K562 (cell line): ENCODE measurements around the gene TIMM22. TPM values are rescaled to one million over a fixed set of nuclear protein-coding genes. Genes with fewer than 3 reads are reported as not detected.

Experiments
- ATAC-seq: fragments of 200-7000 bp; cut with Tn5 transposase; 3 replicates; pipeline ENCODE4 v1.9.1; 2020; ENCODE audit warnings: moderate library complexity
- Bru-seq: library from RNA; stranded (reverse); fragments of 400-500 nt; gene quantifications from one replicate; lab custom pipeline; 2021; lab: Mats Ljungman, UMichigan
- BruChase-seq, 2 experiments: library from RNA; stranded (reverse); fragments of 400-500 nt; gene quantifications; one replicate each; lab custom pipeline; 2021; lab: Mats Ljungman, UMichigan
- BruUV-seq: library from RNA; stranded (reverse); fragments of 400-500 nt; replicated peaks from 2 replicates; lab custom pipeline; 2021; lab: Mats Ljungman, UMichigan
- CTCF ChIA-PET: fragments of 300-600 bp; formaldehyde crosslinking; extraction: SDS; loops from one replicate; lab custom pipeline; 2021; ENCODE audit warnings: low intra/inter-chr PET ratio; lab: Yijun Ruan, JAX
- POLR2A ChIA-PET: fragments of 300-600, 350-650 bp; sonication (Branson Sonifier 250); formaldehyde crosslinking; extraction: SDS; loops from one replicate; lab custom pipeline; 2021; ENCODE audit warnings: antibody characterized with exemption, inconsistent platforms; lab: Yijun Ruan, JAX
- DNase-seq, 4 experiments: peaks; one replicate each; pipeline versions ENCODE4 v3.0.0 to v3.0.0-alpha.2; 2011 to 2018; ENCODE audit warnings: low spot score in 3 of 4, mixed read lengths in 3 of 4; ENCODE audit errors: extremely low read depth in 1 of 4
- FAIRE-seq: peaks from 2 replicates; lab custom pipeline; 2011; peaks lifted over from hg19 to GRCh38; lab: Jason Lieb, UNC
- H2AFZ ChIP-seq: 2 replicates; pipeline ENCODE4 v1.6.0; 2011; ENCODE audit warnings: low read depth, low read length, control low read depth, inconsistent platforms
- H3K27ac ChIP-seq: fragments of 200-600 bp; 3 replicates; pipeline ENCODE4 v1.8.0; 2011; ENCODE audit warnings: low read depth, mild to moderate bottlenecking, control low read depth, inconsistent platforms, low read length, moderate library complexity, mixed read lengths; ENCODE audit errors: extremely low read depth
- H3K27me3 ChIP-seq, 2 experiments: fragments of 300-600 bp in 1 of 2; 2 replicates in 1 of 2; 3 replicates in 1 of 2; pipeline versions ENCODE4 v1.6.0 to v1.8.0; 2011; ENCODE audit warnings: inconsistent platforms in 2 of 2, low read length in 2 of 2, mild to moderate bottlenecking in 1 of 2, mixed read lengths in 1 of 2, moderate library complexity in 1 of 2; ENCODE audit not compliant: control insufficient read depth in 2 of 2, insufficient read depth in 2 of 2
- H3K36me3 ChIP-seq: fragments of 300-600 bp; 3 replicates; pipeline ENCODE4 v1.8.0; 2011; ENCODE audit warnings: mild to moderate bottlenecking, low read length, inconsistent platforms; ENCODE audit not compliant: control insufficient read depth, insufficient read depth
- H3K4me1 ChIP-seq, 2 experiments: fragments of 200-600 bp in 1 of 2; replicated peaks in 1 of 2; 2 replicates in 1 of 2; 3 replicates in 1 of 2; pipeline versions ENCODE4 v1.5.1 to v1.8.0; 2011; ENCODE audit warnings: inconsistent platforms in 2 of 2, low read length in 2 of 2, mild to moderate bottlenecking in 1 of 2, mixed read lengths in 1 of 2, moderate library complexity in 1 of 2; ENCODE audit not compliant: control insufficient read depth in 2 of 2, insufficient read depth in 2 of 2
- H3K4me2 ChIP-seq: 2 replicates; pipeline ENCODE4 v1.6.1; 2011; ENCODE audit warnings: low read length, control low read depth, inconsistent platforms, mixed read lengths; ENCODE audit not compliant: insufficient read depth
- H3K4me3 ChIP-seq: fragments of 200-600 bp; sonication (generic), shearing (Covaris generic); 2 replicates; pipeline ENCODE4 v1.5.1; 2016; ENCODE audit warnings: control low read depth, inconsistent platforms
- H3K79me2 ChIP-seq: fragments of 200-600 bp; 3 replicates; pipeline ENCODE4 v1.8.0; 2011; ENCODE audit warnings: low read length, inconsistent platforms; ENCODE audit not compliant: control insufficient read depth, insufficient read depth
- H3K9ac ChIP-seq, 2 experiments: 2 replicates each; pipeline versions ENCODE4 v1.6.0 to v1.6.1; 2011; ENCODE audit warnings: low read depth in 2 of 2, low read length in 2 of 2, control low read depth in 1 of 2, inconsistent platforms in 1 of 2, mild to moderate bottlenecking in 1 of 2, mixed read lengths in 1 of 2; ENCODE audit not compliant: insufficient read depth in 1 of 2
- H3K9me1 ChIP-seq: one replicate; pipeline ENCODE4 v1.6.0; 2011; ENCODE audit warnings: inconsistent platforms, mild to moderate bottlenecking, low read length, moderate library complexity; ENCODE audit not compliant: control insufficient read depth, insufficient read depth
- H3K9me3 ChIP-seq: replicated peaks from 2 replicates; pipeline ENCODE4 v1.5.1; 2011; ENCODE audit warnings: low read depth, low read length, inconsistent platforms; ENCODE audit not compliant: control insufficient read depth, insufficient read depth
- H4K20me1 ChIP-seq: replicated peaks from 2 replicates; pipeline ENCODE4 v1.6.1; 2011; ENCODE audit warnings: low read length, inconsistent platforms, mixed read lengths; ENCODE audit not compliant: control insufficient read depth, insufficient read depth
- C11orf30 ChIP-seq: fragments of 450-650 bp; IDR thresholded peaks from 2 replicates; pipeline ENCODE4 v1.6.1; 2016; ENCODE audit warnings: low read depth, mild to moderate bottlenecking
- CC2D1A ChIP-seq: fragments of 450-650 bp; IDR thresholded peaks from 2 replicates; pipeline ENCODE4 v1.6.1; 2017; ENCODE audit warnings: mild to moderate bottlenecking
- ELF1 ChIP-seq: fragments of 200-800 bp; sonication (Bioruptor generic); IDR thresholded peaks from 2 replicates; pipeline ENCODE4 v1.6.1; 2016; ENCODE audit warnings: missing genetic modification characterization, missing compliant biosample characterization
- MAZ ChIP-seq, 2 experiments: fragments of 450-650 bp in 1 of 2; sonication (generic) in 1 of 2; formaldehyde crosslinking; IDR thresholded peaks in 1 of 2; conservative IDR thresholded peaks in 1 of 2; 2 replicates each; pipeline versions ENCODE4 v1.4.0 to v1.5.0; 2020; ENCODE audit warnings: mild to moderate bottlenecking in 1 of 2, missing genetic modification reagents in 1 of 2
- MTA1 ChIP-seq: fragments of 450-650 bp; IDR thresholded peaks from 2 replicates; pipeline ENCODE4 v1.6.1; 2017; ENCODE audit warnings: borderline replicate concordance
- RB1 ChIP-seq: fragments of 450-650 bp; IDR thresholded peaks from 2 replicates; pipeline ENCODE4 v1.6.1; 2017; ENCODE audit warnings: low read depth, mild to moderate bottlenecking
- RBM15 ChIP-seq: fragments of 200-400 bp; formaldehyde crosslinking; IDR thresholded peaks from 2 replicates; pipeline ENCODE4 v1.6.1; 2018; ENCODE audit warnings: mild to moderate bottlenecking, low read length, moderate library complexity; ENCODE audit not compliant: insufficient read depth
- SAFB ChIP-seq: fragments of 200-400 bp; formaldehyde crosslinking; IDR thresholded peaks from 2 replicates; pipeline ENCODE4 v1.6.1; 2017; ENCODE audit warnings: low read depth, low read length, borderline replicate concordance
- TRIM24 ChIP-seq, 2 experiments: fragments of 450-650 bp; IDR thresholded peaks; 2 replicates each; pipeline ENCODE4 v1.6.1; 2016
- ZEB2 ChIP-seq: fragments of 450-650 bp; IDR thresholded peaks from 2 replicates; pipeline ENCODE4 v1.6.1; 2016
- ZNF224 ChIP-seq: sonication (generic); formaldehyde crosslinking; IDR thresholded peaks from 2 replicates; pipeline ENCODE4 v1.8.0; 2022; ENCODE audit warnings: mild to moderate bottlenecking, missing genetic modification reagents
- ZNF263 ChIP-seq: sonication (generic); formaldehyde crosslinking; IDR thresholded peaks from 2 replicates; pipeline ENCODE4 v1.8.0; 2022; ENCODE audit warnings: mild to moderate bottlenecking, missing genetic modification reagents, borderline replicate concordance
- ZNF75A ChIP-seq: fragments of 450-650 bp; formaldehyde crosslinking; IDR thresholded peaks from 2 replicates; pipeline ENCODE4 v1.4.0; 2020; ENCODE audit warnings: mild to moderate bottlenecking
- WGBS: fragments of 100-300 bp; shearing (Covaris generic); methylation state at CpG from one replicate; pipeline ENCODE4 v1.1.6; 2016; ENCODE audit warnings: low coverage, mixed read lengths; ENCODE audit not compliant: insufficient coverage; ENCODE audit errors: missing lambda C conversion rate; 5-methylcytosine and 5-hydroxymethylcytosine counted together
- in situ Hi-C: fragments of 300-500 bp; cut with MboI; formaldehyde crosslinking; loops from 4 replicates; pipeline ENCODE4 v1.15.0; 2018; ENCODE audit warnings: inconsistent platforms, mixed read lengths
- intact Hi-C: fragments of 100-400 bp; cut with micrococcal nuclease; formaldehyde crosslinking; loops from 2 replicates; pipeline ENCODE4 v1.14.2; 2022
- long read RNA-seq, 3 experiments: library from polyadenylated mRNA in 2 of 3; library from RNA in 1 of 3; unstranded in 2 of 3; stranded (forward) in 1 of 3; transcript quantifications; one replicate each; pipeline ENCODE4 v2.0.0, GENCODE V29; 2019 to 2022
- polyA minus RNA-seq, 3 experiments: library from RNA; depleted of rRNA, polyadenylated mRNA; stranded (reverse); fragments of >200 nt; gene quantifications; 2 replicates each; pipeline ENCODE4 v1.2.3, GENCODE V29; 2011
- polyA plus RNA-seq, 8 experiments: library from polyadenylated mRNA; depleted of rRNA in 4 of 8; stranded (reverse) in 5 of 8; unstranded in 3 of 8; fragments of >200 nt; fragmentation: Nextera tagmentation in 2 of 8; fragmentation: Illumina TruSeq in 1 of 8; extraction: Ambion mirVana in 2 of 8; extraction: Trizol in 1 of 8; gene quantifications; 2 replicates each; pipeline versions ENCODE4 v1.2.1 to v1.2.3, GENCODE V29; 2011 to 2014; ENCODE audit warnings: inconsistent platforms in 1 of 8, missing spikeins in 1 of 8
- total RNA-seq, 7 experiments: library from RNA; depleted of rRNA in 6 of 7; stranded (reverse); fragments of >200 nt in 6 of 7; fragmentation: Illumina TruSeq in 2 of 7; extraction: Trizol in 2 of 7; gene quantifications; 2 replicates each; pipeline versions ENCODE4 v1.2.1 to v1.2.3, GENCODE V29; 2011 to 2021; ENCODE audit warnings: low replicate concordance in 1 of 7
- TF ChIP-seq, protein P1 (sequence below): sonication (generic); formaldehyde crosslinking; IDR thresholded peaks from 2 replicates; pipeline ENCODE4 v1.9.0; 2022; ENCODE audit warnings: mild to moderate bottlenecking, missing genetic modification reagents

TIMM22 gene
- total RNA-seq (2011; cell fraction: chromatin; rRNA removed; ENCODE audit: low replicate concordance): 12.8 and 27.3 TPM in 2 replicates
- total RNA-seq (2011; cell fraction: nucleolus; rRNA removed): 18.2 and 22.8 TPM in 2 replicates
- total RNA-seq (2011; cell fraction: nucleoplasm; rRNA removed): 14.2 and 16.1 TPM in 2 replicates
- total RNA-seq (2014; rRNA removed) (12.3 and 13.9 TPM in 2 replicates), total RNA-seq (2014; rRNA removed; fragmentation: Illumina TruSeq; extraction: Trizol) (9.2 and 10.3 TPM in 2 replicates), total RNA-seq (2015; rRNA removed; fragmentation: Illumina TruSeq; extraction: Trizol) (11.8 and 12.2 TPM in 2 replicates), total RNA-seq (2021) (12.8 and 14.1 TPM in 2 replicates), polyA plus RNA-seq (2011; rRNA removed) (6.2 and 7.2 TPM in 2 replicates), polyA plus RNA-seq (2014; fragmentation: Illumina TruSeq; extraction: Trizol) (13.1 and 13.4 TPM in 2 replicates), polyA plus RNA-seq (2014; fragmentation: Nextera tagmentation; extraction: Ambion mirVana) (1 to 10 TPM; 5.9 to 6.1 TPM), polyA plus RNA-seq (2014; rRNA removed) (10.1 and 12.5 TPM in 2 replicates), polyA minus RNA-seq (2011; rRNA and poly(A)+ RNA removed) (10.1 and 14.2 TPM in 2 replicates), Bru-seq, nascent RNA (percentile 82 among the genes with signal in this experiment), BruChase-seq, experiment 1, labeled RNA remaining after a 2-hour chase (percentile 68 among the genes with signal in this experiment), BruChase-seq, experiment 2, labeled RNA remaining after a 6-hour chase (percentile 68 among the genes with signal in this experiment)
- polyA plus RNA-seq (2011; cell fraction: cytosol; rRNA removed): 8.5 and 8.8 TPM in 2 replicates
- 5.2 and 5.3 TPM in 2 replicates for polyA plus RNA-seq (2011; cell fraction: nucleus; rRNA removed)
- polyA plus RNA-seq (2012): 6.9 and 11.7 TPM in 2 replicates
- 3.6 and 6.3 TPM in 2 replicates for polyA minus RNA-seq (2011; cell fraction: cytosol; rRNA and poly(A)+ RNA removed)
- 10.9 and 14.9 TPM in 2 replicates for polyA minus RNA-seq (2011; cell fraction: nucleus; rRNA and poly(A)+ RNA removed)
- long read RNA-seq, experiment 1, transcript TIMM22-201 (4 exons, 3,194 nt): major isoform, 201 of 241 reads
- long read RNA-seq, experiment 1, partial matches to known transcripts: 33 of 241 reads
- long read RNA-seq, experiment 1, other reads (novel, unspliced or antisense): 7 of 241 reads
- long read RNA-seq, experiment 2, transcript TIMM22-201 (4 exons, 3,194 nt): major isoform, 34 of 44 reads
- long read RNA-seq, experiment 2, partial matches to known transcripts: 6 of 44 reads
- long read RNA-seq, experiment 2, other reads (novel, unspliced or antisense): 4 of 44 reads
- long read RNA-seq, experiment 3, transcript TIMM22-201 (4 exons, 3,194 nt): major isoform, 72 of 76 reads
- long read RNA-seq, experiment 3, partial matches to known transcripts: 1 of 76 reads
- long read RNA-seq, experiment 3, other reads (novel, unspliced or antisense): 3 of 76 reads

DNA sequence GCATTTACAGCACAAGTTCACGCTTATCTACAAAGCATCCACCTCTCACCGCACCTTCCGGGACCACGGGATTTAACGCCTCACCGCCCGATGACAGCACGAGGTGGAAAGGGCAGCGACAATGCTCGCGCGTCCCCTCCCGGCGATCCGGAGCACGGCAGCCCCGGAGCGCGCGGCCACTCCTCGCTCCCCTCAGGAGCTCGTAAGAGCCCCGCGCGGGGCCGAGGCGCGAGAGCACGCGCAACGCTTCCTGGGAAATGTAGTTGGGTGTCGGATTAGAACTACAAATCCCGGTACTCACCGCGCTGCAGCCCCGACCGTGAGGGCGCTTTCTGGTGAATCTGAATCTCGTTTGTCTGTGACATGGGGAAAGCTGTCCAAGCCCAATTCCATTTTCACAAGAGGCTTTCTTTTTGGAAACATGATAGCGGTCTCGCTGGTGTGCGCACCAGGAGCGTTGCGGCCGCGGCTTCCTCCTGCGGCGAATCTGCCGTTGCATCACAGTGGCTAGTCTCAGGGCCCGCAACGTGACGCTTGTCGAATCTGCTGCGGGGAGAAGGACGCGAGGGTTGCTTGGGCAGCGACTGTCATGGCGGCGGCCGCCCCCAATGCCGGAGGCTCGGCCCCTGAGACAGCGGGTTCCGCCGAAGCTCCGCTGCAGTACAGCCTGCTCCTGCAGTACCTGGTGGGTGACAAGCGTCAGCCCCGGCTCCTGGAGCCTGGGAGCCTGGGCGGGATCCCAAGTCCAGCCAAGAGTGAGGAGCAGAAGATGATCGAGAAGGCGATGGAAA is at the start of gene TIMM22:
TSS of gene TIMM22 (plus strand) at position 576 of the 791 bp plus-strand sequence. CDS start at position 590, 14 bp downstream.
- WGBS: under 1% methylated on average over 36 of the region's 71 CpGs
- TF ChIP-seq ZNF75A (CRISPR knock-in tag) (no peak), ZNF224 (CRISPR knock-in tag) (no peak), RBM15 (no peak), MTA1 (no peak), CC2D1A (peak; percentile 13; the same call in 1 of the 2 replicates), ZEB2 (peak; percentile 100), MAZ (CRISPR knock-in tag; conservative IDR thresholded peaks at IDR 0.05 in 1 of 2, IDR thresholded peaks at IDR 0.05 in 1 of 2) (peak; percentile 58 to 87; a peak in 3 of 4 replicates), TRIM24 (IDR thresholded peaks at IDR 0.05) (0 out of 4 replicates have a peak, but pooled peaks of 1 of the 2 experiments have one; percentile 7), ELF1 (peak; percentile 68), SAFB (0 out of 2 replicates have a peak, but pooled peaks have one; percentile 16), RB1 (peak; percentile 87), C11orf30 (peak; percentile 99), ZNF263 (CRISPR knock-in tag) (no peak)
- TF ChIP-seq, protein P1, sequence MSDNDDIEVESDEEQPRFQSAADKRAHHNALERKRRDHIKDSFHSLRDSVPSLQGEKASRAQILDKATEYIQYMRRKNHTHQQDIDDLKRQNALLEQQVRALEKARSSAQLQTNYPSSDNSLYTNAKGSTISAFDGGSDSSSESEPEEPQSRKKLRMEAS (CRISPR knock-in tag): peak; percentile 97

More for the DNA sequence above, at the start of gene TIMM22:
- FAIRE-seq (peak; percentile 90), DNase-seq (peak; percentile 85 to 95 (median 89)), ATAC-seq (peak; percentile 99)
- ChIA-PET POLR2A (interaction anchor here (0.7 to 1.6 kb wide), 6 partner anchors 59 to 256 kb away, joined by 3 to 5 read pairs (median 3); no protein-coding TSS in a partner anchor), CTCF (interaction anchor here (0.6 to 0.9 kb wide), 4 partner anchors 117 to 440 kb away, joined by 3 to 5 read pairs (median 3); no protein-coding TSS in a partner anchor)
- in situ Hi-C loops (no loop called here), intact Hi-C loops (loop anchor here (5.0 kb wide), 2 partner anchors 199 to 584 kb away; a partner anchor contains a TSS)
- Histone ChIP-seq H3K9ac (peak within 1 kb of the TSS; percentile 94 to 97), H4K20me1 (no peaks in the 10 kb centered on the region), H3K9me3 (no peaks in the 10 kb centered on the region), H3K9me1 (peaks cover 3% of the 10 kb centered on the region), H3K27me3 (no peaks in the 10 kb centered on the region), H3K4me1 (peaks cover 6% of the 10 kb centered on the region in 2 experiments; a peak in 3 of 5 replicates), H2AFZ (peak within 1 kb of the TSS; percentile 100), H3K4me2 (peak within 1 kb of the TSS; percentile 97), H3K79me2 (peaks cover 25% of the 10 kb centered on the region), H3K27ac (peak within 1 kb of the TSS; percentile 96), H3K36me3 (peaks cover 33% of the 10 kb centered on the region), H3K4me3 (peak within 1 kb of the TSS; percentile 99)
- no TSS peak for BruUV-seq
